NCI-H226 (cell line): ENCODE data around the gene XYLT1.
"Not testable (repeated sequence)": the region's sequence is repeated elsewhere in the genome, so short reads cannot be mapped to it uniquely, and the experiment has no call there.

Source experiments
- DNase-seq: peaks from one replicate; pipeline ENCODE4 v3.0.0-alpha.2; 2015

The XYLT1 gene

DNA sequence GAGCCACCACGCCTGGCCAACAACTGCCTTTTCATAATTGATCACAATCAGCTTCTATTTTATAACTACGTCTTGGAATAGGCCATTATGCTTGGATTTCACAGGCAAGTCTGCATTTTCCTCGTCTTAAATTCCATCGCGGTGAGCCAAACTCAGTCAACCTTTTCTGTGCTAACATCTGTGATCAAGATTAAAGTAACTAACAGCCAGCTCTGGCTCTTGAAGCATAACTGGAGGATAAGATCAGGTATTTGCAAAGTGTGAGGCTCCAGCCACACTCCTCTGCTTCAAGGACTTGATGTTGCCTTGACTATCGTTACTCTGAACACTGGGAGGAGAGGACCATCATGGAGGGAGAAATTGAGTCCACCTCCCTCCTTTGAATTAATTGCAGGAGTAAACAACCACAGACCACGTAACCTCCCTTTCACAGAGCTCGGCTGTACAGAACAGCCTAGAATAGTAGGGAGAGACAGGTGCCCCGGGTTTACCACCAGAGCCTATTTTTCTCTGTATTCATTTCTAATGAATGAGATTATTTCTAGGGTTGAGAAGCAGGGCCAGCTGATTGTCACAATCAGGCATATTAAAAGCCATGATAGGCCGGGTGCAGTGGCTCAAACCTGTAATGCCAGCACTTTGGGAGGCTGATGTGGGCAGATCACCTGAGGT is 143.0 kb downstream of the XYLT1 start:
- DNase-seq: no peak

DNA sequence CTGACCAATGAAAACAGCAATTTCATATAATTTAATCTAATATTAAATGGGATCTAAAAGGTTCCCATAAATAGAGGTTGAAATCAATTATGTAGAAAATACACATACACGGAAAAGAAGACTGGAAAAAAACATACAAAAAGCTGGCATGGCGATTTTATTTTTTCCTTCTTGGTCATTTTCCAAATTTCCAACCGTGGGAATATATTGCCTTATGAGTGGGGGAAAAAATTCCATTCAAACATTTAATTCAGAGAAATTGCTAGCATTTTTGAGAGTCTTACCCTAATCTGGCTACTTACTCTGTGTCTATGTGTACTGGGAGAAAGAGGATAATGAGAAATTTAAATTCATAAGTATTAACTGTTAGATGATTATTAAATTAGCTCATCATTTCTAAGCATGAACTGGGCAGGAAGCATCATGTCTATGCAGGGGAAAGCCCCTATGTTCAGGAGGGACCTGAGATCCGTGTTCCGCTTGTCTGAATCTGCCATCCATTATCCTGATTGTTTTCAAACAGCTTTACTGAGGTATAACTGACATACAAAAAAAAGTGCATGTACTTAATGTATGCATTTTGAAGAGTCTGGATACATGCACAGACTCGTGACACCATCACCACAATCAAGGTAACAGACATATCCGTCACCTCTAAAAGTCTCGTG is 145.2 kb downstream of the XYLT1 start:
- no peak for DNase-seq

DNA sequence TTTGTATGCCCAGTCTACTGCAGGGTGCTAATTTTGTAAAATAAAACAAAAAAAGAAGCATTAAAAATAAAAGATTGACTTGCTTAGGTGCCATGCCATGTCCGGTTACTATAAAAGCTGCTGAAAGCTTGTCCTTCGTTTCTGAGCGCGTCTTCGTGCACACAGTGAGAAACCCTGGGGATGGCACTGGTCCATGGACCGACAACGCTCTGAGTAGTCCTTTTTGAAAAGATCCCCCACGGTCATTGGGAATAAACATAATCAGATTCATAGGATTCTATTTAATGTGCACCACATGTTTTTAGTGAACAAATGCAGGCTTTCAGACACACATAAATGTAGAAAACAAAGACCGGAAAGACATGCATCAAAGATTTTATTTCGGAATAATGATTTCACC is 146.3 kb downstream of the XYLT1 start:
- DNase-seq: no peak

DNA sequence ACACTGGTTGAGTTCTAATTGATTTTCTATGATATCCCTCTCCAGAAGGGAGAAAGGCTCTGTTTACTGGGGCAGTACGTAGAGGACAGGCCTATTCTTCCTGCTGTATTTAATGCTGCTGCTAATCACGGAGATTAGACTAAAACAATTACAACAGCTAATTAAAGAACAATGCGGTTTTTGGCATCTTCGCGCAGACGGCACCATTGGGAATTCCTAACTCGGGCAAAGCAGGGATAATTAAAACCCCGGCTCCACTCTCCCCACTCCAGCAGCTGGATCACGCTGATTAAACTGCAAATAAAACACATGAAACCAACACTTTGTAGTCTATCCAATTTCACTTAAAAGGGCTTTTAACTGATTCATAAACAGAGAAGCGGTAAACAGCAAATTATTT is 147.6 kb downstream of the XYLT1 start:
- no peak for DNase-seq

DNA sequence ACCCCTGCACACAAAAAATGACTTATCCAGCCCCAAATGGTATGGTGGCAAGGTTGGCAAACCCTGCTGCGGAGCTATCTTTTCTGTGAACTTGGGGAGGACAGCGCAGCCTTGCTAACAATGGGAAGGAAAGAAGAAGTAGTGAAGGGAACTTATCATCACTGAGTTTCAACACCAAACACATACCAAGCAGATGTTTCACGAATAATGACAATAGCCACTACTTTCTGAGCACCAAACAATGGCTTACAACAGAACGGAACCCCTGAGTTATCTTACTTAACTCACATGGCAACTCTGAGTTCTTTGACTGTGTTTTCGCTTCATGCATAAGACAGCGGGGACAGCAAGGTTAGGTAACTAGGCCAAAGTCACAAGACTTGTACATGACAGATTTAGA is 148.9 kb downstream of the XYLT1 start:
- DNase-seq: no peak

GRCh38 chr16:17320009-17320408 is 150.8 kb downstream of the XYLT1 start:
- no peak for DNase-seq

DNA sequence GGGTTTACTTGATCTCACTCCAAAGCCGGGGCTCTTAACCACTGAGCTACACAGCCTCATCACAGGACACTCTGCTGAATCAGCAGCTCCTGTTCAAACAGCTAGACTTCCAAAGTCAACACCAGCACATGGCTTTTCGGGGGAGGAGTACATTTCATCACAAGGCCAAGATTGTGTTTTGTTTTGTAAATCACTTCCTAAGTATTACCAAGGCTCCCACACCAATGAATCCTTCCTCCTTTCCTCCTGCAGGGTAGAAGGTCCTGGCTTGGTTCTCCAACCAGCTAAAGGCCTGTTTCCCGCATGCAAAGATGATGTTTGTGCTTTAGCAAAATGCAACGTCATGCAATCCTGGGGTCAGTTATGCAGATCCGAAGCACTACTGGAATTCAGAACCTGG is 152.5 kb downstream of the XYLT1 start:
- DNase-seq: no peak

DNA sequence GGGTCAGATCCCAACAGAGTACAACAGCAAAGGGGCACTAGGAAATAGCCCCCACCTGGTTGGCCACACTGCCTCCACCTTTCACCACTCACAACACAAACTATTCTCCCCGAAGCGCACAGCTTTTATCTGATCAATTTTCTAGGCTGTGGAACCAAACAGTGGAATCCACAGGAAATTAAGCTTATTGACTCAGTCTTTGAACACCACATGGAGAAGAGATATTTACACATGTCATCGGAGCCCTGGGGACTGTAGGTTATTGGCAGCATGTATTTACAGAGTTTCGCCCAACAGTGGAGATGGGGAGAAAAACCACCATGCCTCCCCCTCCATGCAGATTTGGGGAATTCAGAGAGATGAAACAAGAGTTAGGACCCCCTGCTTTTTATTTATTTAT is 154.8 kb downstream of the XYLT1 start:
- DNase-seq: no peak

DNA sequence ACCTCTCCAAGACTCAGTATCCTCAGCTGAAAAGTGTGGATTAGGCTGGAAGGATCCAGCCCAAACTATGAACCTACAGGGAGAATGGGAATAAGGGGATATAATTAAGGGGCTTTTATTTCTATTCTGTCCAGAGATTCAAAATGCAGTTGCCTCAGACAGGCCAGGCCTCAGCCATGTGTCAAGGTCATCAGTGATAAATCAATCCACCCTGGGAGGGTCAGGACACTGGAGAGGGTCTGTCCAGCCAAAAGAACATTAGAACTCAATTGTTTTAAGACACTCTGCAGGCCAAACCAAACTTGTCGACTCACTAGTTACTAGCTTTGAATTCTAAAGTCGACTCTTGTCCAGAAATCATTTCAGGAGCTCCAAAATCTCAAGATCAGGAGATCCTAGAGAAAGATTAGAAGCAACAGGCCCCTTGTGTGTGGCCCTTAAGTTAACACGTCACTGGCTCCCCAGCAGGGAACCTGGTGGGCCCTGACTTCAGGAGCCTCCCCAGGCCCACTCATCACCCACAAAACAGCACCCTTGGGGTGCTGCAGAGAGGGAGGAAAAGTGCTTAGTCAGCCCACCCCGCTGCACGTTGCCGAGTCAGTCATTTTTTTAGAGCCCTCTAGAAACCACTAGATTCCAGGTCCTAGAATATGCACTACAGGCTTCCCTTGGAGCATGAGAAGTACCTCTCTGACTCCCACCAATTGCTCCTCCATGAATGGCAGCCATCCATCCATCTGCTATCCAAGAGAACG is 156.8 kb downstream of the XYLT1 start:
- DNase-seq: no peak

GRCh38 chr16:17313085-17313611 is 157.6 kb downstream of the XYLT1 start:
- no peak for DNase-seq

GRCh38 chr16:17312094-17312710 is 158.6 kb downstream of the XYLT1 start:
- no peak for DNase-seq

DNA sequence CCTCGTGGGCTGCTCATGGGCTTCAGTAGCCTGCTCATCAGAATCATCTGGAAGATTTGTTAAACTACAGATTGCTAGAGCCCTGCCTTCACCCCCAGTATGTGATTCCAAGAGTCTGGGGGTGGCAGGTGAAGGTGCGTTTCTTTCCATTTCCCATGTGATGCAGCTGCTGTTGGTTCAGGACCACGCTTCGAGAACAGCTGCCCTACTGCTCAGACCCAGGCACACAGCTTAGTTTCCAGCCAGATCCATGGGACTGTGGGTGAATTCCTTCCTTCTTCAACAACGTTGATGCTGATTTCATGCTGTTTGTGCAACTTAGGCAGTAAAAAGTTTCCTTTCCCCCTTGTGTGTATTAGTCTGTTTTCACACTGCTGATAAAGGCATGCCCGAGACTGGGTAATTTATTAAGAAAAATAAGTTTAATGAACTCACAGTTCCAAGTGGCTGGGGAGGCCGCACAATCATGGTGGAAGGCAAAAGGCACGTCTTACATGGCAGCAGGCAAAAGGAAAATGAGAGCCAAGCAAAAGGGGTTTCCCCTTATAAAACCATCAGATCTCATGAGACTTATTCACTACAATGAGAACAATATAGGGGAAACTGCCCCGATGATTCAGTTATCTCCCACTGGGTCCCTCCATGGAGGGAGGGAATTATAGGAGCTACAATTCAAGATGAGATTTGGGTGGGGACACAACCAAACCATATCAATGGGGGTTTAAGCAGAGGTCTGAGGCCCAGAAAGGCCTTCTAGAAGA is 159.2 kb downstream of the XYLT1 start:
- DNase-seq: no peak

GRCh38 chr16:17309510-17309909 is 161.2 kb downstream of the XYLT1 start:
- DNase-seq: no peak

GRCh38 chr16:17308186-17308585 is 162.6 kb downstream of the XYLT1 start:
- DNase-seq: no peak

- DNase-seq: no peak
Observed at GRCh38 chr16:17307504-17307903, 163.3 kb downstream of the XYLT1 start.

GRCh38 chr16:17306745-17307144 is 164.0 kb downstream of the XYLT1 start:
- DNase-seq: no peak

DNA sequence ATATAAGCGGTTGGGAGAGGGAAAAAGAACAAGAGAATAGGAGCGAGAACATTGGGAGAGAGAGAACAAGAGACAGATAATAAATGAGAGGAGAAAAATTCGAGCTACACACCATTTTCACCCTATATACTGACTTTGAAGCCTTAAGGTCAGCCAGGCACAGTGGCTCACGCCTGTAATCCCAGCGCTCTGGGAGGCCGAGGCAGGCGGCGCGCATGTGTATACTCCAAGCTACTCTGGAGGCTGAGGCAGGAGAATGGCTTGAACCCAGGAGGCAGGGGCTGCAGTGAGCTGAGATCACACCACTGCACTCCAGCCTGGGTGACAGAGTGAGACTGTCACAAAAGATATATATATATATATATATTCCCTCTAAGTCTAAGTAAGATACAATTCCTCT is 164.5 kb downstream of the XYLT1 start:
- DNase-seq: not testable (repeated sequence)

DNA sequence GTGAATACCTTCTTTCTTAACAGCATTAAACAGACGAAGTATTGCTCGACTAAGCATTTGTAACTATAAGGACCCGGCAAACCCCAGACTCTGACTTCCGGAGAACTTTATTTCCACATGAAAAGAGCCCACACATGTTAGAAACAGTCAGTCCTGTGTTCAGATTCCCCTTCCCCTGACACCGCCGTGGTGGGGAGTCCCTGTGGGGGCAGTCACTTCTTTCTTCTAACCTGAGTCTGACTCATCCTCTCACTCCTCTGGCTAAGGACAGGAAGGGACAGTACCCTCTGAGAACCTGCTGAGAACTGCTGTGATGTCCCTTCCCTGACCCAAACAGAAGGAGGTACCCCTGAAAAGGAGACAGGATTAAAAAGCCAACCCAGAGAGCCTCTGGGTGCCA is 165.1 kb downstream of the XYLT1 start:
- DNase-seq: no peak

DNA sequence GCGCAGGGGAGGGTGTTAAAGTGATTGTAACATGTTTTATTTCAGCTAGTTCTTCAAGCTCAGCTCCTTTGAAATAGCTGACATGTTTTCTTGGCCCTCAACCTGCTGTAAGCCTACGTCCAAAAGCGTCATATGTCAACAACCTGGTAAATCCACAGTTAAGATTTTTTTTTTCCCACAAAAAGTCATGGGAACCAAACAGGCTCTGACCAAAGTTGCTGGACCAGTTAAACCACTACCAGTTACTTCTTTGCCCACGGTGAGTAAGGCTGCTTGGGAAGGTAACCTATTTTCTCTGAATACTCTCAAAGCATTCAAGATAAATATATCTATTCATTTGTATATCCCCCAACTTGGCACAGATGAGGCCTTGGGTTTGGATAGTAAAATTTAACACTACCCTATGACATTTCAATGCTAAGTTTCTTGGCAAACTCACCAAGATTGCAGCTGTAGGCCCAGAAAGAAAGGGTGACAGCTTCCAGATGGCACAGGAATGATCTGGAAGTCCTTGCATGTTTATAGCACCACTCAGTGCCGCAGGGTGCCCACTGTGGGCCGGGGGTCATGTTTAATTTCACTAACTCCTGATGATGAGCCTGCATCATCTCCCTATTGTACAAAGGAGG is 166.2 kb downstream of the XYLT1 start:
- DNase-seq: no peak

- DNase-seq: no peak
Observed at GRCh38 chr16:17304106-17304490, 166.7 kb downstream of the XYLT1 start.

DNA sequence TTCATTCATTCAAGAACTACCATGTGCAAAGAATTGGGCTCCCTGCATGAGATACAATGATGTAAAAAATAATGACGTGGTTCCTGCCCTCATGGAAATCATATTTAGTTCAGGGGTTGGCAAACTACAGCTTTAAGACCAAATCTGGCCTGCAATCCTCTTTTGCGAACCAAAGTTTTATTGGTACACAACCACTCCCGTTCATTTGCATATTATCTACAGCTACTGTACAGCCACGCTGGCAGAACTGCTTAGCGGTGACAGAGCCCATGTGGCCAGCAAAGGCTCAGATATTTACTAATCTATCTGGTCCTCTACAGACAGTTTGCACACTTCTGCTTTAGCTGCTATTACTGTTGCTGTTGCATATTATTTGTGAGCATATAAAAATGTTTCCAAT is 167.7 kb downstream of the XYLT1 start:
- DNase-seq: no peak

GRCh38 chr16:17302620-17303019 is 168.1 kb downstream of the XYLT1 start:
- DNase-seq: no peak
